Spinal cord (tissue), 10 donors: ENCODE data around the gene KSR2. TPM values are rescaled to one million over a fixed set of nuclear protein-coding genes. Genes with fewer than 3 reads are reported as not detected.
"Not testable (repeated sequence)": the region's sequence is repeated elsewhere in the genome, so short reads cannot be mapped to it uniquely, and the experiment has no call there.

ENCODE experiments used
- DNase-seq, 6 donors: peaks; one replicate each; pipeline versions ENCODE4 v3.0.0 to v3.0.0-alpha.2; 2013 to 2015; ENCODE audit warnings: low spot score in 6 of 6, low read depth in 4 of 6
- H3K27ac ChIP-seq: one replicate; pipeline ENCODE4 v1.5.1; 2013; ENCODE audit warnings: low read depth, low read length, control low read depth
- H3K27me3 ChIP-seq: one replicate; pipeline ENCODE4 v1.6.1; 2013; ENCODE audit warnings: low read length; ENCODE audit not compliant: control insufficient read depth, insufficient read depth
- H3K36me3 ChIP-seq: one replicate; pipeline ENCODE4 v1.6.1; 2013; ENCODE audit warnings: low read length; ENCODE audit not compliant: control insufficient read depth, insufficient read depth
- H3K4me1 ChIP-seq: one replicate; pipeline ENCODE4 v1.6.1; 2013; ENCODE audit warnings: low read length; ENCODE audit not compliant: control insufficient read depth, insufficient read depth
- H3K4me3 ChIP-seq: one replicate; pipeline ENCODE4 v1.5.1; 2013; ENCODE audit warnings: low read depth, low read length, control low read depth
- H3K9me3 ChIP-seq: one replicate; pipeline ENCODE4 v1.6.1; 2013; ENCODE audit warnings: low read length; ENCODE audit not compliant: control insufficient read depth, insufficient read depth
- WGBS: methylation state at CpG from one replicate; pipeline ENCODE4 v1.1.5; 2013; ENCODE audit warnings: missing lambda C conversion rate; ENCODE audit not compliant: insufficient coverage; 5-methylcytosine and 5-hydroxymethylcytosine counted together
- polyA plus RNA-seq, 2 donors: library from polyadenylated mRNA; unstranded; fragments of 120-200 nt; gene quantifications; one replicate each; pipeline ENCODE4 v1.2.1, GENCODE V29; 2013; ENCODE audit not compliant: insufficient read length in 2 of 2
- total RNA-seq, 2 donors: library from RNA; depleted of rRNA in 1 of 2; stranded (reverse); fragments of 120-200 nt in 1 of 2; fragments of >200 nt in 1 of 2; gene quantifications; one replicate each; pipeline versions ENCODE4 v1.2.3 to v1.2.4, GENCODE V29; 2013 to 2014
- donor health status: healthy.

KSR2 gene
- total and polyA plus RNA-seq, 4 donors = 2.5 to 10.0 (median 5.6) TPM

- Histone ChIP-seq H3K4me3 (no peak overlapping the region), H3K27ac (no peak overlapping the region), H3K27me3 (no peaks in the 10 kb centered on the region), H3K9me3 (no peaks in the 10 kb centered on the region), H3K36me3 (no peaks in the 10 kb centered on the region), H3K4me1 (no peaks in the 10 kb centered on the region)
- DNase-seq = no peak
- WGBS = 70% methylated on average over 1 of the region's 4 CpGs
These were observed 226.1 kb downstream of the KSR2 start for GRCh38 chr12:117742721-117743120.

- H3K4me1 ChIP-seq = peaks cover 5% of the 10 kb centered on the region
- H3K9me3 ChIP-seq = no peaks in the 10 kb centered on the region
- no peak overlapping the region for H3K27ac ChIP-seq
- no peaks in the 10 kb centered on the region for H3K36me3 ChIP-seq
- no peak overlapping the region for H3K4me3 ChIP-seq
- DNase-seq = no peak
- WGBS = 78% methylated on average over 3 of the region's 6 CpGs
- no peaks in the 10 kb centered on the region for H3K27me3 ChIP-seq
These were observed 230.6 kb downstream of the KSR2 start for GRCh38 chr12:117738233-117738632.

GRCh38 chr12:117733549-117733805, 235.3 kb downstream of the KSR2 start:
- H3K27ac ChIP-seq = no peak overlapping the region
- H3K36me3 ChIP-seq = no peaks in the 10 kb centered on the region
- DNase-seq = no peak
- WGBS = no CpG with 5 or more reads among the region's 1 CpG
- peaks cover 8% of the 10 kb centered on the region for H3K4me1 ChIP-seq
- H3K9me3 ChIP-seq = no peaks in the 10 kb centered on the region
- no peaks in the 10 kb centered on the region for H3K27me3 ChIP-seq
- no peak overlapping the region for H3K4me3 ChIP-seq

- WGBS = 83% methylated on average over 12 of the region's 13 CpGs
These were observed 235.8 kb downstream of the KSR2 start for GRCh38 chr12:117732761-117733548.

GRCh38 chr12:117731131-117731530, 237.7 kb downstream of the KSR2 start:
- H3K36me3 ChIP-seq, H3K27me3 ChIP-seq, H3K4me3 ChIP-seq, DNase-seq, H3K9me3 ChIP-seq, H3K27ac ChIP-seq, H3K4me1 ChIP-seq: not testable (repeated sequence)
- WGBS = 93% methylated on average over 17 of the region's 32 CpGs

More at GRCh38 chr12:117732761-117733548, 235.8 kb downstream of the KSR2 start:
- H3K9me3 ChIP-seq = no peaks in the 10 kb centered on the region
- peaks cover 8% of the 10 kb centered on the region for H3K4me1 ChIP-seq
- no peaks in the 10 kb centered on the region for H3K27me3 ChIP-seq
- no peak overlapping the region for H3K27ac ChIP-seq
- no peak overlapping the region for H3K4me3 ChIP-seq
- H3K36me3 ChIP-seq = no peaks in the 10 kb centered on the region
- no peak for DNase-seq

- Histone ChIP-seq H3K36me3 (no peaks in the 10 kb centered on the region), H3K27me3 (no peaks in the 10 kb centered on the region), H3K4me3 (no peak overlapping the region), H3K27ac (no peak overlapping the region), H3K9me3 (no peaks in the 10 kb centered on the region), H3K4me1 (no peaks in the 10 kb centered on the region)
- DNase-seq = no peak
- 75% methylated on average over 1 of the region's 1 CpG for WGBS
These were observed 241.5 kb downstream of the KSR2 start for GRCh38 chr12:117727301-117727700.

- Histone ChIP-seq H3K4me1 (no peaks in the 10 kb centered on the region), H3K27ac (no peak overlapping the region), H3K36me3 (no peaks in the 10 kb centered on the region), H3K9me3 (no peaks in the 10 kb centered on the region), H3K27me3 (no peaks in the 10 kb centered on the region), H3K4me3 (no peak overlapping the region)
- 60% methylated on average over 2 of the region's 4 CpGs for WGBS
- no peak for DNase-seq
These were observed 244.2 kb downstream of the KSR2 start for GRCh38 chr12:117724543-117724942.

GRCh38 chr12:117718559-117718958, 250.2 kb downstream of the KSR2 start:
- H3K36me3 ChIP-seq = no peaks in the 10 kb centered on the region

GRCh38 chr12:117718141-117718540, 250.6 kb downstream of the KSR2 start:
- Histone ChIP-seq H3K4me1 (peaks cover 4% of the 10 kb centered on the region), H3K36me3 (no peaks in the 10 kb centered on the region), H3K9me3 (peaks cover 1% of the 10 kb centered on the region), H3K4me3 (no peak overlapping the region), H3K27ac (no peak overlapping the region), H3K27me3 (no peaks in the 10 kb centered on the region)
- no peak for DNase-seq
- 86% methylated on average over 1 of the region's 1 CpG for WGBS

More at GRCh38 chr12:117718559-117718958, 250.2 kb downstream of the KSR2 start:
- Histone ChIP-seq H3K27me3 (no peaks in the 10 kb centered on the region), H3K27ac (no peak overlapping the region), H3K9me3 (peaks cover 1% of the 10 kb centered on the region), H3K4me1 (peaks cover 4% of the 10 kb centered on the region), H3K4me3 (no peak overlapping the region)
- 83% methylated on average over 1 of the region's 4 CpGs for WGBS
- peak in 1 of 6 donors; percentile 13 for DNase-seq

- no peak for DNase-seq
- H3K4me1 ChIP-seq = peaks cover 4% of the 10 kb centered on the region
- no peak overlapping the region for H3K4me3 ChIP-seq
- H3K27ac ChIP-seq = no peak overlapping the region
- no peaks in the 10 kb centered on the region for H3K36me3 ChIP-seq
- WGBS = 78% methylated on average over 3 of the region's 4 CpGs
- H3K27me3 ChIP-seq = no peaks in the 10 kb centered on the region
- peaks cover 1% of the 10 kb centered on the region for H3K9me3 ChIP-seq
These were observed 254.6 kb downstream of the KSR2 start for GRCh38 chr12:117714203-117714602.
